LNCAP (cell line): ENCODE data around the gene MYLK.

Experiments used
- TF ChIP-seq, protein P1 (sequence below): fragments of 450-650 bp; IDR thresholded peaks from 2 replicates; pipeline ENCODE4 v1.5.1; 2017; ENCODE audit warnings: mild to moderate bottlenecking

The MYLK gene

DNA sequence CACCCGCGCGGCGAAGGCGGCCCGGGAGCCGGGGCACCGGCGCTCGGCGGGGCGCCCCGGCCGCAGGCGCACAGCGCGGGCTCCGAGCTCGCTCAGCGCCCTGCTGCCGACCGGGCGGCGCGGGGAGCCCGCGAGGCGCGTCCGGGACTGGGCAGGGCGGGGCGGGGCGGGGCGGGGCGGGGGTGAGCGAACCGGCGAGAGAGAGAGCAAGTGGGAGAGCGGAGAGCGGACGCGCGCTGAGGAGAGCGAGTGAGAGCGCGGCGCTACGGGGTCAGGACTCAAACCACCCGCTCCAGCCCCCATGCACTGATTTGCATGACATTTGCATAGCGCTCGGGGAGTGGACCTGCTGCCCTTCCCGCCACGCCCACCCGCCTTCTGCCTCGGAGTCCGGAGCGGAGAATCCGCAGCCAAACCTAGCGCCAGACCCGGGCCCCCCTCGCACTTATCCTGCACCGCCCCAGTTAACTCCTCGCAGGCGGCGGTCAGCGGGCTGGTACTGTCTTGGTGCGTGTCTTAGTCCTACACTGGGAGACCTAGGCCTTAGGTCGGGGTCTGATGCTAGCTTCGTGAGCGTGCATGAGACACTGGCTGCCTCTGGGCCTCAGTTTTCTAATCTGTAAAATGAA, at the start of gene MYLK:
MYLK (minus strand) TSS at position 130 of the 629 bp plus-strand sequence. CDS start 90,491 bp downstream, outside the sequence.
- TF ChIP-seq, protein P1, sequence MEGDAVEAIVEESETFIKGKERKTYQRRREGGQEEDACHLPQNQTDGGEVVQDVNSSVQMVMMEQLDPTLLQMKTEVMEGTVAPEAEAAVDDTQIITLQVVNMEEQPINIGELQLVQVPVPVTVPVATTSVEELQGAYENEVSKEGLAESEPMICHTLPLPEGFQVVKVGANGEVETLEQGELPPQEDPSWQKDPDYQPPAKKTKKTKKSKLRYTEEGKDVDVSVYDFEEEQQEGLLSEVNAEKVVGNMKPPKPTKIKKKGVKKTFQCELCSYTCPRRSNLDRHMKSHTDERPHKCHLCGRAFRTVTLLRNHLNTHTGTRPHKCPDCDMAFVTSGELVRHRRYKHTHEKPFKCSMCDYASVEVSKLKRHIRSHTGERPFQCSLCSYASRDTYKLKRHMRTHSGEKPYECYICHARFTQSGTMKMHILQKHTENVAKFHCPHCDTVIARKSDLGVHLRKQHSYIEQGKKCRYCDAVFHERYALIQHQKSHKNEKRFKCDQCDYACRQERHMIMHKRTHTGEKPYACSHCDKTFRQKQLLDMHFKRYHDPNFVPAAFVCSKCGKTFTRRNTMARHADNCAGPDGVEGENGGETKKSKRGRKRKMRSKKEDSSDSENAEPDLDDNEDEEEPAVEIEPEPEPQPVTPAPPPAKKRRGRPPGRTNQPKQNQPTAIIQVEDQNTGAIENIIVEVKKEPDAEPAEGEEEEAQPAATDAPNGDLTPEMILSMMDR, result peak; percentile 20; the same call in 1 of the 2 replicates

DNA sequence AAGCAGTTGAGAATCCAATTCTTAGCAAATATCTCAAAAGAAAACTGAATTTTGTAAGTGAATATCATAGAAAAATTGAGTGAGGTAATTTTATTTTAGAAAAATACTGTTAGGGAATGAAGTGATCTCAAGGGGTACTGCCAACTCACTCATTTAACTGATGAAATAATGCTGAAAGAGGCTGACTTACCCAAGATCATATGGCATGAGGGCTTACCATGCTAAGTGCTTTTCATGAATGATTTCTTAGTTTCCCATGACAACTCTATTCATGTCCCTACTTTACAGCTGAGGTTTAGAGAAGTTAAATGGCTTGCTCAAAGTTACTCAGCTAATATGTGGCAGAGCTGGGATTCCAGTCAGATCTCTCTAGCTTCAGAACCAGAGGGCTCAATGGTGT, 46.3 kb upstream of the MYLK start:
- TF ChIP-seq, protein P1, result no peak

DNA sequence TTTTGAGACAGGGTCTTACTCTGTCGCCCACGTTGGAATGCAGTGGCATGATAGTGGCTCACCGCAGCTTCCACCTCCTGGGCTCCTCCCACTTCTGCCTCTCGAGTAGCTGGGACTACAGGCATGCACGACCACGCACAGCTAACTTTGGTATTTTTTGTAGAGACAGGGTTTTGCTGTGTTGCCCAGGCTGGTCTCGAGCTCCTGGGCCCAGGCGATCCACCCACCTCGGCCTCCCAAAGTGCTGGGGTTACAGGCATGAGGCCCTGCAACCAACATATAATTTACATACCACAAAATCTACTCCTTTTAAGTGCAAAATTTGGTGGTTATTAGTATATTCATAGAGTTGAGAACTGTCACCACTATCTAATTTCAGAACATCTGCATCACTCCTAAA, 45.2 kb upstream of the MYLK start:
- TF ChIP-seq, protein P1, result no peak

- TF ChIP-seq, protein P1, result no peak
Measured at GRCh38 chr3:123926396-123926795, 42.3 kb upstream of the MYLK start.

DNA sequence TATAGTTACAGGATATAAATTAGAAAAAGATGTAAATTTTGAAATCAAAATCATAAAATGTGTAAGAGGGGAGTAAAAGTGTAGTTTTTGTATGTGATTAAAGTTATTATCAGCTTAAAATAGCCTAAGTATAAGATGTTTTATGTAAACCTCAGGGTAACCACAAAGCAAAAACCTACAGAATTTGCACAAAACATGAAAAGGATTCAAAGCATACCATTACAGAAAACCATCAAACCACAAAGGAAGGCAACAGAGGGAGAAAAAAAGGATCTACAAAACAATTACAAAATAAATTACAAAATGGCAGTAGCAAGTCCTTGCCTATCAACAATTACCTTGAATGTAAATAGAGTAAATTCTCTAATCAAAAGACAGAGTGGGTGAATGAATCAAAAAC, 36.7 kb upstream of the MYLK start:
- TF ChIP-seq, protein P1, result no peak

DNA sequence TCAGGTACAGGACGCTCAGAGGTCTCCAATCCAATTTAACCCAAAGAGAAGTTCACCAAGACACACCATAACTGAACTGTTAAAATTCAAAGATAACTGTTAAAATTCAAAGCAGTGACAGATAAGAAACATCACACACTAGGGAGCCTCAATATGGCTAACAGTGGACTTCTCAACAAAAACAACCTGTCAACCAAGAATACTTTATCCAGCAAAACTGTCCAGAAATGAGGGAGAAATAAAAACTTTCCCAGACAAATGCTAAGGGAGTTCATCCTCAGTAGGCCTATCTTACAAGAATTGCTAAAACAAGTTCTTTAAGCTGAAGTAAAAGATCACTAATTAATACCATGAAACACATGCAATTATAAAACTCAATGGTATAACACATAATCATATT, 36.3 kb upstream of the MYLK start:
- TF ChIP-seq, protein P1, result no peak

GRCh38 chr3:123919353-123919752, 35.2 kb upstream of the MYLK start:
- TF ChIP-seq, protein P1, result no peak

DNA sequence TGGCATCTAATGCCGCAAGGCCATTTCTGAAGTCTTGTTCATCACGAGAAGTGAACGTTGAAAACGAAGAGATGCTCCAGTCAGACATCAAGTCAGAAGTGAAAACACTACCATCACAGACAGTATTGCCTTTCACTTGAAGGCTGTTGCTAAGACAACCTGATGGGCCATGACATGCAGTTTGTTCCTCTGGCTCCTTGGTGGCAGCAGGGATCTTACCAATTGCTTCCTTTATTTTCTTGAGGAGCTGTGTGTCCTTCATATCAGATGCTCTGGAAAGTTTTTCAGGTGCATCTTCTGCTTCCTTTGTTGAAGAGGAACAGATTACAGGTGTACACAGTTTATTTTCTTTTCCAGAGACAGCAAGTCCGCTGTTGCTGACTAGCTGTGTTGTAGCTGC, 30.7 kb upstream of the MYLK start:
- TF ChIP-seq, protein P1, result no peak
